Stimulated activated CD4-positive, alpha-beta T cell treated with anti-CD3 and anti-CD28 coated beads, Interleukin-1b, Interleukin-23, amount 100 ng/mL, for 24 hours (primary cell): ENCODE data around the gene TUFT1.
"Not testable (repeated sequence)": the region's sequence is repeated elsewhere in the genome, so short reads cannot be mapped to it uniquely, and the experiment has no call there.

ENCODE experiments used
- DNase-seq, 4 experiments: peaks; one replicate each; pipeline ENCODE4 v3.0.0-alpha.2; 2020; ENCODE audit warnings: low read depth in 4 of 4, low spot score in 1 of 4

TUFT1 gene

GRCh38 chr1:151512326-151512725, 27.8 kb upstream of the TUFT1 start:
- no peak for DNase-seq

GRCh38 chr1:151512801-151513625, 27.1 kb upstream of the TUFT1 start:
- DNase-seq = no peak

- peak in 1 of 4 experiments; percentile 8 for DNase-seq
These were observed 26.4 kb upstream of the TUFT1 start for GRCh38 chr1:151513626-151514121.

- no peak for DNase-seq
These were observed 25.7 kb upstream of the TUFT1 start for GRCh38 chr1:151514366-151514765.

- DNase-seq = no peak
These were observed 24.8 kb upstream of the TUFT1 start for GRCh38 chr1:151515265-151515664.

- no peak for DNase-seq
These were observed 24.0 kb upstream of the TUFT1 start for GRCh38 chr1:151516031-151516511.

GRCh38 chr1:151518431-151518830, 21.7 kb upstream of the TUFT1 start:
- no peak for DNase-seq

GRCh38 chr1:151518936-151519335, 21.2 kb upstream of the TUFT1 start:
- DNase-seq = no peak

- DNase-seq = no peak
These were observed 20.4 kb upstream of the TUFT1 start for GRCh38 chr1:151519667-151520066.

- DNase-seq = no peak
These were observed 19.8 kb upstream of the TUFT1 start for GRCh38 chr1:151520359-151520758.

GRCh38 chr1:151522427-151522826, 17.7 kb upstream of the TUFT1 start:
- DNase-seq = not testable (repeated sequence)

GRCh38 chr1:151523326-151523725, 16.8 kb upstream of the TUFT1 start:
- DNase-seq = no peak

GRCh38 chr1:151524736-151525135, 15.4 kb upstream of the TUFT1 start:
- no peak for DNase-seq

GRCh38 chr1:151526735-151527525, 13.2 kb upstream of the TUFT1 start:
- DNase-seq = no peak

GRCh38 chr1:151529211-151529702, 10.9 kb upstream of the TUFT1 start:
- DNase-seq = no peak

GRCh38 chr1:151529781-151530180, 10.3 kb upstream of the TUFT1 start:
- DNase-seq = no peak

GRCh38 chr1:151530461-151530860, 9.6 kb upstream of the TUFT1 start:
- DNase-seq = no peak

- no peak for DNase-seq
These were observed 6.2 kb upstream of the TUFT1 start for GRCh38 chr1:151533870-151534269.

GRCh38 chr1:151534662-151535278, 5.3 kb upstream of the TUFT1 start:
- peak; percentile 62 to 72 (median 66) for DNase-seq

- no peak for DNase-seq
These were observed 4.5 kb upstream of the TUFT1 start for GRCh38 chr1:151535326-151536271.
